Measurements from ENCODE around the gene NHERF2.
A peak's percentile ranks its signal among the peaks of the same experiment; 100 is the strongest.

Gene NHERF2

DNA sequence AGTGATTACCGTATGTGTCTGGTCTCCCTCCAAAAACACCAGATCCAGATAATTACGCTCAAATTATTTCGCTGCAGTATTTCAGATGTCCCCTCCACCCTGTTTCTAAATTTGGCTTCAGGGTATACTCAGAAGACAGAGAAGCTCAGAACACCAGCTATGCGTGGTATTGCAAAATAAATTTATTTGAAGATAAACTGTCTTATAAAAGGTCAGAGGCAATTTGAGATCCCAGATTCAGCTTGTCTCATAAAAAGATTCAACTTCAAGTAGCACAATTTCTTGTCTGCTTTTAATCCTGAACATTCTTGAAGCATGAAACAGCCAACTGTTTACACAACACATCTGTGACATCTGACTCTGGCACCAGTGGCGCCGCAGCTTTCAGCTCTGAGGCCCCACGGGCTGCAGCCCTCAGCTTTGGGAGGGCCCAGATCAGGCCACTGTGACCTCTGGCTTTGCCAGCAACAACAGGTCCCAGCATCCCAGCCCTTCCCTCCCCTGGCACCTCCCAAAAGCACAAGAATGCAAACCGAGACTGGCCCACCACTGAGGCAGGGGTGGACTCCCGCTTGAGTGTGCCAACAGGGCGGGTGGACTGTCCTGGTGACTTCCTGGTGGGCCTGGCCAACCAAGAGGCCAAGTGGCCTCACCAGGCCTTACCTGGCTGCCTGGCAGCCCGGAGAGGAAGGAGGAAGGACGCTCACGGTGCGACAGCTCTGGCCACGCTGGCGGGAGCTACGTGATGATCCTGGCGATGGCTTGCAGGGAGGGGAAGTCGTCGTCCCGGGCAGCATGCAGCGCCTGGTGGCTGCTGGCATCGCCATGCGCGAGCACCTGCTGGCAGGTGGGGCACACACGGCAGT lies 29.0 kb upstream of the NHERF2 start:
- DNase-seq (ENCODE audit: insufficient read length, low spot score): no peak
- no peak for FAIRE-seq
- TF ChIP-seq POLR2A (IDR thresholded peaks at IDR 0.05; ENCODE audit: low read depth, low read length): no peak

DNA sequence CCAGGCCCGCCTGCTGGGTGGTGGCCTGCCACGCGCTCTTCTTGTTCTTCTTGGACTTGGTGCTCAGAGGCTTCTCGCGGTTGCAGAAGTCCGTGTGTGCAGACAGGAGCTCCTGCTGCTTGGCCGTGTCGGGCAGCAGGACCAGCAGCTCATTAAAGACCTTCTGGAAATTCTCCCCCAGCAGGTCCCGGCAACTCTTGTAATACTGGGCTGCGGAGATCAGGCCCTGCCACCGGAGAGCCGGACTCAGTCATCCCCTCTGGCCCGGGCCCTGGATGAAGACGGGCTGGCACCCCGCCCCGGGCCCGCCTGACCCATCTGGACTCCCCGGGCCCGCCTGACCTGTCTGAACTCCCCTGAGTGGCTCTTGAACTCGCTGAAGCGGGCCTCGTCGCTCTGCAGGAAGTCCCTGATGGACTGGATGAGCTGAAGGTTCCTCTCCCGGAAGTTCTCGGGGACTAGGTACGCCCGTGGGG lies 28.3 kb upstream of the NHERF2 start:
- DNase-seq (ENCODE audit: insufficient read length, low spot score) (no peak), FAIRE-seq (no peak)
- no peak for TF ChIP-seq POLR2A (IDR thresholded peaks at IDR 0.05; ENCODE audit: low read depth, low read length)

GRCh38 chr16:1998852-1999801 lies 27.6 kb upstream of the NHERF2 start:
- DNase-seq (ENCODE audit: insufficient read length, low spot score) (no peak), FAIRE-seq (no peak)
- no peak for TF ChIP-seq POLR2A (IDR thresholded peaks at IDR 0.05; ENCODE audit: low read depth, low read length)

- TF ChIP-seq POLR2A (IDR thresholded peaks at IDR 0.05; ENCODE audit: low read depth, low read length): no peak
- DNase-seq (ENCODE audit: insufficient read length, low spot score) (no peak), FAIRE-seq (no peak)
Observed at GRCh38 chr16:1999866-2000514, 26.7 kb upstream of the NHERF2 start.

GRCh38 chr16:2001035-2001434 lies 25.7 kb upstream of the NHERF2 start:
- no peak for TF ChIP-seq POLR2A (IDR thresholded peaks at IDR 0.05; ENCODE audit: low read depth, low read length)
- no peak for FAIRE-seq
- no peak for DNase-seq (ENCODE audit: insufficient read length, low spot score)

DNA sequence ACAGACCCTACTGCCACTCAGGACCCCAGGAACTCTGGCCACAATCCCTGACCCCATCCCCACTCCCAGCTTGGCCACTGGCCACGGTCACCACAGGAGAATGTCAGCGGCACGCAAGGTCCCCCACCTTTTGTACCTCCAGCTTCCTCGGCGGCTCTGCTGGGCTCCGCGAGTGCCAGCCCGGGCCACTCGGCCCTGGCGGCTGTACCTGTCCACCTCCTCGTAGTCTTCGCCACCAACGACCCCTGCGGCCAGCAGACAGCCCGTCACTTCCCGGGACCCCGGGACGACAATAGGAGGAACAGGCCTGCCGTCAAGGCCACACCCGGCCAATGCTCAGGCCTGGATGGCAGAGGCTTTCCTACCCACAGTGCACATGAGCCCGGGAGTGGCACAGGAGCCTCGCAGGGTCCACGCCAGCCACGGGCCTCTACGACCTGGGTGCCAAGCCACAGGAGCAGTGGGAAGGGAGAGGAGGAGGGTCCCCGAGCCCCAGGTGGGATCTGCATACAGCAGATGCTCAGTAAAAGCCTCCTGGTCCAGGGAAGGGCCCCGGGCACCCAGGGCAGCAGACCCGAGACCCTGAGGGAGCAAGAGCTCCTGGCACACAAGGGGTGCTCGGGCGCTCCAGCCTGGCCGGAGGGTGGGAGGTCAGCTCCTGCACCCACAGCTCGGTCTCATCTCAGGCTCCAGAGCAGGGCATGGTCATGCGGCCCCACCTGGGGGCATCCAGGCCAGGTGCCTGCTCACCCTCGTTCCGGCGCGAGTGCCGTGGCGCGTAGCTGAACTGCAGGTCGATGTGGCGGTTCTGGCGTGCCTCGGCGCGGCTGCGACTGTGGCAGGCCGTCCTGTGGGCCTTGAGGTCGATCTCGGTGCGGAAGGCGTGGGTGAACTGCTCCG lies 25.0 kb upstream of the NHERF2 start:
- DNase-seq (ENCODE audit: insufficient read length, low spot score) (no peak), FAIRE-seq (no peak)
- no peak for TF ChIP-seq POLR2A (IDR thresholded peaks at IDR 0.05; ENCODE audit: low read depth, low read length)

- DNase-seq (ENCODE audit: insufficient read length, low spot score): no peak
Observed at GRCh38 chr16:2002406-2003230, 24.1 kb upstream of the NHERF2 start.

GRCh38 chr16:2003231-2003826 lies 23.4 kb upstream of the NHERF2 start:
- no peak for FAIRE-seq
- no peak for DNase-seq (ENCODE audit: insufficient read length, low spot score)
- TF ChIP-seq POLR2A (IDR thresholded peaks at IDR 0.05; ENCODE audit: low read depth, low read length): no peak

More at GRCh38 chr16:2002406-2003230, 24.1 kb upstream of the NHERF2 start:
- no peak for TF ChIP-seq POLR2A (IDR thresholded peaks at IDR 0.05; ENCODE audit: low read depth, low read length)
- FAIRE-seq: no peak

GRCh38 chr16:2003827-2004641 lies 22.7 kb upstream of the NHERF2 start:
- no peak for TF ChIP-seq POLR2A (IDR thresholded peaks at IDR 0.05; ENCODE audit: low read depth, low read length)
- peak; percentile 94 for DNase-seq (ENCODE audit: insufficient read length, low spot score)
- no peak for FAIRE-seq

DNA sequence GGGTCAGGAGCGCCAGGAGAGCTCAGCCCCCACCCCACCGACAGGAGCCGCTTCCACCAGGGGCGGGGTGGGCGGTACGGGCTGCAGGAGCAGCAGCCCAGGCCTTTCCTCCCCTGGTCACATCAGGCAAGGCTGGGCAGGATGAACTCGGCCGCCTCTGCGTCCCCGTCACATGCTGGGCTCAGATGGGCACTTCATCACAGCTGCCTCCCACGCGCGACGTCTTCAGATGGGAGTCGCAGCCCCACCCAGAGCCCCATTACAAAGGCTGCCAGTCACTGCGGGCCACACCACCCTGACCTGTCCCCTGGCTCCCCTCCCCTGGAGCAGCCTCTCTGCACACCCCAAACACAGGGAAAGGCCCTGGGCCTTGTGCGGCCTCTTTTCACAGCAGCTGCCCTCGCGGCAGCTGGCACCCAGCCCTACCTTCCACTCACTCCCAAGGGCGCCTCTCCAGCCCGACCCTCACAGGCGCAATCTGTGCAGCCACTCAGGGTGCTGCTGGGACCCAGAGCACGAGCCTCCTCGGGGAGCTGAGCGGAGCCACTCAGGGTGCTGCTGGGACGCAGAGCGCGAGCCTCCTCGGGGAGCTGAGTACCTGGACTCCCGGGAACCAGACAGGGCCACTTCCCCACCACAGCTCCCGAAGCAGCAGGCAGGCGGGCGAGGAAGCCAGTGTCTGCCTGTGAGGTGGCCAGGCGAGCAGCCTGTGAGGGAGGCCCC lies 21.7 kb upstream of the NHERF2 start:
- DNase-seq (ENCODE audit: insufficient read length, low spot score) (no peak), FAIRE-seq (no peak)
- TF ChIP-seq POLR2A (IDR thresholded peaks at IDR 0.05; ENCODE audit: low read depth, low read length): no peak

Measured in H54 (cell line).